Occipital lobe (tissue), 2 donors: ENCODE results near the gene ENSA. TPM values are rescaled to one million over a fixed set of nuclear protein-coding genes. Genes with fewer than 3 reads are reported as not detected.
"Not testable (repeated sequence)": the region's sequence is repeated elsewhere in the genome, so short reads cannot be mapped to it uniquely, and the experiment has no call there.

ENCODE experiments used
- DNase-seq: peaks from one replicate; lab custom pipeline; 2025; lab: John Stamatoyannopoulos, UW
- total RNA-seq: library from RNA; depleted of rRNA; stranded (reverse); fragments of >200 nt; gene quantifications from one replicate; pipeline ENCODE4 v1.2.3, GENCODE V29; 2014

The ENSA gene
- total RNA-seq, 1 donor from 2014 or later = 105 TPM

- no peak for DNase-seq
Measured at GRCh38 chr1:150621497-150622302, 7.7 kb downstream of the ENSA start.

GRCh38 chr1:150620919-150621318 is 8.5 kb downstream of the ENSA start:
- DNase-seq = no peak

GRCh38 chr1:150619576-150620509 is 9.6 kb downstream of the ENSA start:
- no peak for DNase-seq

GRCh38 chr1:150615346-150616201 is 13.8 kb downstream of the ENSA start:
- DNase-seq = no peak

GRCh38 chr1:150613061-150613920 is 16.1 kb downstream of the ENSA start:
- no peak for DNase-seq

- no peak for DNase-seq
Measured at GRCh38 chr1:150612014-150612345, 17.4 kb downstream of the ENSA start.

GRCh38 chr1:150610576-150610975 is 18.8 kb downstream of the ENSA start:
- no peak for DNase-seq

GRCh38 chr1:150609732-150610131 is 19.7 kb downstream of the ENSA start:
- DNase-seq = no peak

GRCh38 chr1:150606463-150607142 is 22.8 kb downstream of the ENSA start:
- no peak for DNase-seq

GRCh38 chr1:150605451-150605731 is 24.0 kb downstream of the ENSA start:
- DNase-seq = not testable (repeated sequence)

- no peak for DNase-seq
Measured at GRCh38 chr1:150604226-150604588, 25.2 kb downstream of the ENSA start.

- no peak for DNase-seq
Measured at GRCh38 chr1:150603711-150604110, 25.7 kb downstream of the ENSA start.

GRCh38 chr1:150602372-150602771 is 27.0 kb downstream of the ENSA start:
- not testable (repeated sequence) for DNase-seq

GRCh38 chr1:150601540-150601939 is 27.9 kb downstream of the ENSA start:
- no peak for DNase-seq

- DNase-seq = not testable (repeated sequence)
Measured at GRCh38 chr1:150598346-150598745, 31.1 kb downstream of the ENSA start.

- no peak for DNase-seq
Measured at GRCh38 chr1:150596976-150597375, 32.4 kb downstream of the ENSA start.

- DNase-seq = no peak
Measured at GRCh38 chr1:150596095-150596892, 33.1 kb downstream of the ENSA start.

- no peak for DNase-seq
Measured at GRCh38 chr1:150582371-150582770, 47.0 kb downstream of the ENSA start.

- DNase-seq = not testable (repeated sequence)
Measured at GRCh38 chr1:150581962-150582361, 47.5 kb downstream of the ENSA start.
